Suprapubic skin (tissue), 4 donors: ENCODE results near the gene LPAR1.

Experiments used
- CTCF ChIP-seq, 2 donors: fragments of 200-600 bp in 1 of 2; fragments of 450-650 bp in 1 of 2; sonication (generic) in 1 of 2; IDR thresholded peaks; one replicate each; pipeline ENCODE4 v1.5.1; 2016 to 2019; ENCODE audit warnings: antibody characterized with exemption in 2 of 2, mild to moderate bottlenecking in 1 of 2, moderate library complexity in 1 of 2
- POLR2A ChIP-seq, 2 donors: fragments of 450-650 bp; IDR thresholded peaks; one replicate each; pipeline ENCODE4 v1.6.1; 2017; ENCODE audit warnings: antibody characterized with exemption in 2 of 2, mild to moderate bottlenecking in 2 of 2, moderate library complexity in 2 of 2
- POLR2AphosphoS5 ChIP-seq, 3 donors: sonication (generic); formaldehyde crosslinking; IDR thresholded peaks; one replicate each; pipeline ENCODE4 v1.6.1; 2017; ENCODE audit warnings: antibody characterized with exemption in 3 of 3

- no peak for TF ChIP-seq CTCF (IDR thresholded peaks at IDR 0.05)
- peak in 1 of 3 donors; percentile 19 for TF ChIP-seq POLR2AphosphoS5 (IDR thresholded peaks at IDR 0.05)
- TF ChIP-seq POLR2A (IDR thresholded peaks at IDR 0.05) = no peak
Measured at GRCh38 chr9:111068771-111069170, 30.5 kb upstream of the LPAR1 start.
